HG02642 (cell line): ENCODE results near the gene PEAK1.
"Not testable (repeated sequence)": the region's sequence is repeated elsewhere in the genome, so short reads cannot be mapped to it uniquely, and the experiment has no call there.

ENCODE experiments used
- ATAC-seq: cut with Tn5 transposase; IDR thresholded peaks from one replicate; pipeline ENCODE4 v1.9.1; 2021; ENCODE audit warnings: mild to moderate bottlenecking; ENCODE audit not compliant: unreplicated experiment, poor library complexity

PEAK1 gene

GRCh38 chr15:77327844-77328529 is 91.9 kb downstream of the PEAK1 start:
- ATAC-seq = no peak

- ATAC-seq = no peak
Observed at GRCh38 chr15:77327168-77327567, 92.7 kb downstream of the PEAK1 start.

GRCh38 chr15:77326366-77326765 is 93.5 kb downstream of the PEAK1 start:
- ATAC-seq = no peak

DNA sequence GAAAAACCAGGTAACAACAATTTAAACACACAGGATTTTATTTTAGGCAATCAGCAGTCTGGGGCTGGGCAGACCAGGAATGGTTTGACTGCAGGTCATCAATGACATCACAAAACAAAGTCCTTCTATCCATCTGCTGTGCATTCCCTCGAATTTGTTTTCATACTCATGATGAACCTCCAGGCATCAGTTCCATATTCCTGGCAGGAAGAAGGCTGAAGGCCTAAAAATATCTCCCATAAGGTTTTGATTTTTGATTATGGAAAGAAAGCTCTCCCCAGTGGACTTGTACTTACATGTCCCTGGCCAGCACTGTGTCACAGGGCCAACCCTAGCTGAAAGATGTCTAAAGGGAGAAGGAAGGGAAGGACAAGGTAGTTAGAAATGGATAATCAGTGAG is 107.4 kb downstream of the PEAK1 start:
- no peak for ATAC-seq

DNA sequence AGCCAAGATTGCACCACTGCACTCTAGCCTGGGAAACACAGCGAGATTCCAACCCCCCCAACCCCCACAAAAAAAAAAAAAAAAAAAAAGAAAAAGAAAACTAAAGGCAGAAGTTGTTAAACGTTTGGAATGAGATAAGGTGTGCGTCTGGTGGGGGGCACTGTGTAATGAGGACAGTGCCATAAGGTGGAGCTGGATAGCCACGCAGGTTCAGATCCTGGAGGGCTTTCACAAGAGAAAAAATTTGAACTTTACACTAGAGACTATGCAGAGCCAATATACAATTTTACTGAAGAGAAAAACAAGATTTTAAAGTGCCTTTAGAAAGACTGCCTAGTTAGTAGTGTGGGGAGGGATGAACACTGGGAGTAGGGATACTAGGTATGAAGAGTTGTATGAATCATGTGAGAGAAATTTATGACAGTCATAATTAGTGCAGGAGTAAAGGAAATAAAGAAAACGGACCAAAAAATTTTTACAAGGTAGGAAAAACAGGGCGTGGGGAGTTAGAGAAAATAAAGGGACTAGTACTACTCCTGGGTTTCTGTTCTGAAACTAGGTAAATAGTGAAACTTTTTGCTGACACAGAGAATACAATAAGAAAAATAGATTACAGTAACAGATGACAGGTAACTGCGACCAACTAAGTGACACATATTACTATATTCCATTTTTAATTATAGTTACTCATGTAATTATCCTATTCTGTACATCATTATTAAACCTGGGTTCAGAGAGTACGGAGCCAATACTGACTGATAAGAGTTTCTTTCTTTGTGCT is 108.1 kb downstream of the PEAK1 start:
- ATAC-seq = no peak

DNA sequence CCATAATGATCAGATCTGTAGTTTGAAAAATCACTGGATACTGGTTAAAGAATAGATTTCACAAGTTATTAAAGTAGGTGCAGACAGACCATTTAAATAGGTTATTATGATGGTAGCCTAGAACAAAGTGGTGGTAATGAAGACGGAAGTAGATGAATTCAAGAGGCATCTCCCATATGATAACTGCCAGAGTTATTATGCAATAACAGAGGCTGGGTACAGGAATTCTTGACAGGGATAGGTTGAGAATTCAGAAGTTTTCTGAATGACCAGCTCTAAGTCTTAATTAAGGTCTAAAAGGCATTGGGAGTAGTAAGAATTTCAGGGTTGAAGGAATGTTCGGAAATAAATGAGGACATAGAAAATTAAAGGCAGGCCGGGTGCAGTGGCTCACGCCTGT is 108.9 kb downstream of the PEAK1 start:
- ATAC-seq = no peak

DNA sequence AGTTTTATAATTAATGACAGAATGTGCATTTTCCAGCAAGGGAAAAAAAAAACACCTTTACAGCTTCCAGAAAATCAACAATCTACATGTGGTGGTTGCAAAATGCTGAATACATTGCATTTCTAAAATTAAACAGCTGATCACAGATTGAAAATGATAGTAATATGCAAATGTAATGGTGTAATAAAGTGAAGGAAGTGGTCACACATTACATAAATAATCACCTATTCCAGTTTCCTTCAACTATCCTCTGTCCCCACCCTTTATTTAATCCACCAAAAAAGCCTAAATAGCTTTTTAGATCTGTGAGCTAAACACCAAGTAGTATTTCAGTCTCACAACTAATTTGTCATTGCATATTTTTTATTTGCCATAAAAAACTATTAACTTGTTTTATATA is 110.5 kb downstream of the PEAK1 start:
- ATAC-seq = no peak

GRCh38 chr15:77305953-77306352 is 114.0 kb downstream of the PEAK1 start:
- ATAC-seq = no peak

DNA sequence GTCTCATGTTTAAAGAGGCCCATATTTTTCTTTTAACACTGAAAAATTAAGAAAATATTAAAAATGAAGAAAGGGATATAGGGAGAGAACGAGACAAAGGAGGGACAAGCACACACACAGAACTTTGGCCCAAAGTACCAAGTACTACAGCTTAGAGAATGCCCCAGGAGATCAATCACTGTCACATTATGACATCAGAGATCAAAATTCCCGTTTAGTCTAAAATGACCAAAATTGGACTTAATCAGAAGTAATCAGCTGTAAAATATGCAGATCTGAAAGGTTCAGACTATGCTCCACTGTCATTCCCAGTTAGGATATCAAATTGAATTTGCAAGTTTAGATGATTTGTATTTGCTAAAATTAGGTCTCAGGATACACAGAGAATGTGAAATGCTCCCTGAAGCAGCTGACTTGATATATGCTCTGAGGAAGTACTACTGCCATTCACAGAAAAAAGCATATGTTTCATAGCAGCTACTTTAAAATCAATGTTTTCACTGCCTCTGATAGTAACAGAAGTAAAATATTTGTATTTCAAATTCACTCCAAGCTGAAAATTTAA is 123.0 kb downstream of the PEAK1 start:
- no peak for ATAC-seq

- no peak for ATAC-seq
Observed at GRCh38 chr15:77295446-77295845, 124.5 kb downstream of the PEAK1 start.

DNA sequence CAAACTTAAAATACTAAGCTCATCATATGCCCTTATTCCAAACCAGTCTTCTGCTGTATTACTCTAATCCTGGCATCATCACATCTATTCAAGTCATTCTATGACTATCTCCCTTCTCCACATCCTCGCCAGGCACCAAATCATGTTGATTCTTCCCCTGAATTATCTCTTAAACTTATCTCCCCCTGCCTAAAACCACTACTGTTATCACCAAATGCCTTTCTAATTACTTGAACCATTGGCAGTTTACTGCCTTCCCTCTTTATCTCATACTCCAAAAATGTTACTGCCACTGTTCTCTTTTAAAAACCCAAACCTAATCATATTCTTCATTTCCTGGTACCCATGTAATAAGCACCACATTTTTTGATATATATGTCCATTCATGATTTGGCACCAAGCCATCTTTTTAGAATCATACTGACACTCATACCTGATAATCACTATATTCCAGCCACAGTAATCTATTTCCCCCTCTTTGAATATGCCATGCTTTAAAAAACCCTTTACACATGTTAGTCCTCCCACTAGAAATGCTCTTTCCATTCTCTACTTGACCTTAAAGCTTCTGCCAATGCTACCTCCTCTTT is 126.8 kb downstream of the PEAK1 start:
- no peak for ATAC-seq

GRCh38 chr15:77291107-77291506 is 128.8 kb downstream of the PEAK1 start:
- no peak for ATAC-seq

DNA sequence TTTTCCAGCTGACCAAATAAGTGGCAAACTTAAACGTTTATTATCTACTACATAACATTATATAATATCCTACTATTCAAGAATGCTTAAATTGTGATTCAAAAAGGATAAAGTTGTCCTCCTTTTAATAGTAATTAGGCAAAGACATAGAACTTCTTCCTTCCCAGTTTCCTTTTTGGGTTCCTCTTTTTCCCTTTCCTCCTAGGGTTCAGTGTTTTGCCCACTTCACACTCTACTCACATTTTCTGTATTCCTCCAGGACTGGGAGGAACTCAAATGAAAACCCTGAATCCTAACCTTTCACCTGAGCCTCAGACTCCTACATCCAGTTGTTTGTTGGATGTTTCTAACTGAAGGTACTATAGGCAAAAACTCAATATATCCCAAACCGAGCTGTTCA is 132.5 kb downstream of the PEAK1 start:
- no peak for ATAC-seq

GRCh38 chr15:77285057-77285997 is 134.6 kb downstream of the PEAK1 start:
- ATAC-seq = no peak

DNA sequence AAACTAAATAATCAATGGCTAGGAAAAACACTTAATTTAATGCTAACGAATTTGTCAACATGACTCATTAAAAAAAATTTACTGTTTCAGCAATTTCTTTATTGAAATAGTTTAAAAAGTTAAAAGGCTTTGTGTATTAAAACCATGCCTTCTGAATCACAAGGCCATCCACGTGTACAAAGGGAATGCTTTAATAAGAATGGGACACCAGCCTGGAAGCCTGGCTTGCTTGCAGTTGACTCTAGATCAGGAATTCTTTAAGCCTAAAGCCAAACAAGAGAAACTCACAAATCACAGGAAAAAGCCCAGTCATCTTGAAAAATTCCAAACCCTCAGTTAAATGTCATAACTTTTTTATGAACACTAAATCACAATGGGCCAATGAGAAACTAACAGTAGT is 137.6 kb downstream of the PEAK1 start:
- ATAC-seq = no peak

- ATAC-seq = no peak
Observed at GRCh38 chr15:77276943-77277342, 143.0 kb downstream of the PEAK1 start.

DNA sequence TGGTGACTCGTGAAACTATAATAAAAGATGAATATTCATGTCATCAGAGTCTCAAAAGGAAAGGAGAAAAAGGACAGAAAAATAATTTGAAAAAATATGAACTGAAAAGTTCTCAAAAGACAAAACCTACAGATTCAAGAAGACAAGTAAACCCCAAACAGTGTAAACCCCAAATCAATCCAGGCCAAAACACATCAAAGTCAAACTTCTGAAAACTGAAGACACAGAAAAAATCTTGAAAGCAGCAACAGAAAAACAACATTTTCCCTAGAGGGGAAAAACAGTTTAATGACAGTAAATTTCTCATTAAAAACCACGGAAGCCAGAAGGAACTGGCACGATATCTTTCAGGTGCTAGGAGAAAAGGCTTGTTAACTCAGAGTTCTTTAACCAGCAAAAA is 143.8 kb downstream of the PEAK1 start:
- ATAC-seq = no peak

- ATAC-seq = not testable (repeated sequence)
Observed at GRCh38 chr15:77273136-77273535, 146.8 kb downstream of the PEAK1 start.

DNA sequence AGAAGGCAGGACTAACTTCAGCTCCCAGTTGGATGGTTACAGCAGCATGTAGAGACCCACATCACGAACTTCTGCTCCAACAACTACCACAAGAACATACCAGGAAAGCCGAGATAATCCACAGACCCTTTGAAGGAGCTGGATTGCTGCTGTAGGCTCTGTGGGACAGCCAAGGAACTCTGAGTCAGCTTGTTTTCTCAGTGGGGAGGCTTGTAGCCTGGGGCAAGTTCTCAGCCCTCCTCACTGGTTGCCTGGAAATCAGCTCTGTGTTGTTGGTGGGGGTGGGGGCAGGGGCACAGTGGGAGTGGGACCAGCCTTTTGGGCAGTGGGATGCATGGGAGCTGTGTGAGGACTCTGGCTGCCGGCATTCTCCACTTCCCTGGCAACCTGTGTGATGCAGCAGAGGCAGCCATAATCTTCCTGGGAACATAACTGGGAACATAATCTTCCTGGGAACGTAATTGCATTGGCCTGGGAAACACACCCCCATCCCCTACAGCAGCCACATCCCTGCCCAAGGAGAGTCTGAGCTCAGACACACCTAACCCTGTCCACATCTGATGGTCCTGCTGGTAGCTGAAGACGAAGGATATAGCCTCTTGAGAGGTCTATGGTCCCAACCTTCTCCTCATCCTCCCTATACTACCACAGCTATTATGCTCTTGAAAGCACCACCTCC is 153.1 kb downstream of the PEAK1 start:
- ATAC-seq = no peak

- ATAC-seq = no peak
Observed at GRCh38 chr15:77255385-77255784, 164.5 kb downstream of the PEAK1 start.
